Activated gamma-delta T cell treated with anti-CD3 and anti-CD28 coated beads, Interleukin-2, amount 50 U/mL, for 16 hours (primary cell): ENCODE data around the gene NUP93.

ENCODE experiments used
- DNase-seq: peaks from one replicate; pipeline ENCODE4 v3.0.0-alpha.2; 2020; ENCODE audit warnings: low read depth

NUP93 gene

GRCh38 chr16:56729735-56730662 is at the start of gene NUP93:
TSS of gene NUP93 (plus strand) at chr16:56730129. CDS start at chr16:56748248, 18,119 bp downstream.
- DNase-seq = peak; percentile 78

- peak; percentile 69 for DNase-seq
Observed at GRCh38 chr16:56681939-56682702, 47.8 kb upstream of the NUP93 start, which contains the start of gene MT1X. TSS of gene MT1X (plus strand) at chr16:56682470. CDS start at chr16:56682541, 71 bp downstream.

DNA sequence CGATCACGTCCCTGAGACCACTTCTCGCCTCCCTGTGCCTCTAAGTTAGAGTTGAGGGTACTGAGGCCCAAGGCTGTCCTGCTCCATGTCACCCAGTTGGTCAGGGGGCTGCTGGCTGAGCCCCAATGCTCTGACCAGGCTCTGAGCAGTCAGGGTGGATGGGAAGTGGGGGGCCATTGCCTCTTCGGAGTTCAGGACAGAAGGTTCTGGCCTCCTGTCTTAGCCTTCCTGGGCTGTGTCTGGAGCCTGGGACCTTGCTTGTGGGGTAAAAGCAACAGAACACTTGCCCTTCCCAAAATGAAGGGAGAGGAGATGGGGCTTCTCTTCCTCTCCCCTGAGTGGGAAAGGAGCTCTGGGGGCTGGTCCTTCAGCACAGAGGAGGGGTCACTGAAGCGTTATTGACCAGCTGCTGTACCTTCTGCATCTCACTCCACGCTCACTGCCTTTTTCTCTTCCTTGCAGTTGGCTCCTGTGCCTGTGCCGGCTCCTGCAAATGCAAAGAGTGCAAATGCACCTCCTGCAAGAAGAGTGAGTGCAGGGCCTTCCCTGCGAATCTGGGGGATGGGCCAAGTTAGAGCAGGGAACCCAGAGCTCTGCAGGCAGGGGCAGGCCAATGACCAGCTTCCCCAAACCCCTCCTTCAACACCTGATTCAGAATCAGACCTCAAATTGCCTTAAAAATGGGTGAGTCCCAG is 47.1 kb upstream of the NUP93 start:
- DNase-seq = no peak

DNA sequence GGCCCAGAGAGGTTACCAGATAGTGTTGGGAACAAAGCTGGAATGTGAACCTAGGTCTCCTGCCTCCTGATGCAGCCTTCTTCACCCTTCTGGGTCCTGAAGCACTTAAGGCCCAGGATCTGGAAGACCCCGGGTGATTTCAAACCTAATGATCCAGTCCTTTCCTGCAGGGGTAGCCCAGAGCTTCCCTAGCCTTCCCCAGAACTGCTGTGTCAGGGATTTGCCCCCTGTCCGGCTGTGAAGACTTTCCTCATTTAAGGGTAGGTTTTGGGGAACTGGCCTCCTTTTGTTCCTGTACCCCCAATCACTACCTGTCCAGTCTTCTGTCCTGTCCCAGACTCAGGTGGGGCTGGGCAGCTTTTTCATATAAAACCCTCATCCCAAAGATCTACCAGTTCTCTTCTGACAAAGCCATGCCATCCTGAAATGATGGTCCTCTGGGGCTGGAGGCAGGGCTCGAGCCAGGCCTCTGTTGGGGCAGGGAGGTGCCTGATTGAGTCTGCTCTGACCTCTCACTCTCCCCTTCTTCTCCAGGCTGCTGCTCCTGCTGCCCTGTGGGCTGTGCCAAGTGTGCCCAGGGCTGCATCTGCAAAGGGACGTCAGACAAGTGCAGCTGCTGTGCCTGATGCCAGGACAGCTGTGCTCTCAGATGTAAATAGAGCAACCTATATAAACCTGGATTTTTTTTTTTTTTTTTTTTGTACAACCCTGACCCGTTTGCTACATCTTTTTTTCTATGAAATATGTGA is 46.3 kb upstream of the NUP93 start:
- no peak for DNase-seq

DNA sequence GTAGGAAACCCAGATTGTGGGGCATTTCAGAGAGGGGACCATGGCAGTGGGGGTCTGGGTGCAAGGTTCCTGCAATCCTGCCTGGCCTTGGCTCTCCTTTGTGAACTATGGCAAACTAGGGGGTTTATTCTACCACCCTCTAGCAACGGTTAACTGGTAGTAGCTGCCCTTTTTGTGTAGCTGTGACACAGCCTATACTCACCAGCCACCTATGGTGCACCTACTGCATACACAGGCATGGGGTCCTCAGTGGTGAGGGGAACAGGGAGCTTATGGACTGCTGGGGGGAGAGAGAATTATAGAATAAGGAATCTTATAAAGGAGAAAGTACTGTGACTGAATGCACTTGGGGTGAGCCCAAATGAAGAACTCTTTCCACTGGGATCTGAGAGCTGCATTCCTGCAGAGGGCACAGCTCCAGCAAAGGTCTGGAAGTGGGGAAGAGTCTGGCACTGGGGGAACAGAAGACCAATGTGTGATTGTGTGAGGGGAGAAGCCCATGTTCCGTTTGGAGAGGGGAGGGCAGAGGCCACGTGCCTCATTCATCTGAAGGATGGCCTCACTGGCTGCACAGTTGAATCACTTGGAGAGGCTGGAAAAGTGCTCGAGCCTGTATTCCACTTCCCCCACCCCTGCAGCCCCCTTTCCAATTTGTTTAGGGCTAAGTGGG is 45.5 kb upstream of the NUP93 start:
- no peak for DNase-seq

- DNase-seq = no peak
Observed at GRCh38 chr16:56684926-56685590, 44.9 kb upstream of the NUP93 start.

- no peak for DNase-seq
Observed at GRCh38 chr16:56686758-56687157, 43.2 kb upstream of the NUP93 start.

DNA sequence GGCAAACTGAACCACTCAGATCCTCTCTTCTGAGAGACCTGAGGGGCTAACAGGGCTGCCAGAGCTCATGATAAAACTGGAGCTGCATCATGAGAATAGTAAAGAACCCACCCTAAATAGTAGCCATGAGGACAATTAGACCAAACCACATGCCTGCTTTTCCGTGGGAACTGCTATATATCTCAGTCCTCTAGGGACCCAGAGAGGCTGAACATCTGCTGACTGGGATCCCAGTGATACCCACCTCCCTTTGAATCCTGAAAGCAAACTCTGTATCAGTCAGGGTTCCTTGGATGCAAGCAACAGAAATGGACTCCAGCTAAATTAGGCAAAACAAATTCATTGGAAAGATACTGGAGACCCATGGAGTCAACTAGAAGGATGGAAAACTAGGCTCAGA is 41.2 kb upstream of the NUP93 start:
- DNase-seq = no peak

- DNase-seq = no peak
Observed at GRCh38 chr16:56689171-56689570, 40.8 kb upstream of the NUP93 start.

- no peak for DNase-seq
Observed at GRCh38 chr16:56690420-56691122, 39.4 kb upstream of the NUP93 start.

GRCh38 chr16:56691885-56692284 is 38.0 kb upstream of the NUP93 start:
- no peak for DNase-seq

- no peak for DNase-seq
Observed at GRCh38 chr16:56695246-56695645, 34.7 kb upstream of the NUP93 start.

DNA sequence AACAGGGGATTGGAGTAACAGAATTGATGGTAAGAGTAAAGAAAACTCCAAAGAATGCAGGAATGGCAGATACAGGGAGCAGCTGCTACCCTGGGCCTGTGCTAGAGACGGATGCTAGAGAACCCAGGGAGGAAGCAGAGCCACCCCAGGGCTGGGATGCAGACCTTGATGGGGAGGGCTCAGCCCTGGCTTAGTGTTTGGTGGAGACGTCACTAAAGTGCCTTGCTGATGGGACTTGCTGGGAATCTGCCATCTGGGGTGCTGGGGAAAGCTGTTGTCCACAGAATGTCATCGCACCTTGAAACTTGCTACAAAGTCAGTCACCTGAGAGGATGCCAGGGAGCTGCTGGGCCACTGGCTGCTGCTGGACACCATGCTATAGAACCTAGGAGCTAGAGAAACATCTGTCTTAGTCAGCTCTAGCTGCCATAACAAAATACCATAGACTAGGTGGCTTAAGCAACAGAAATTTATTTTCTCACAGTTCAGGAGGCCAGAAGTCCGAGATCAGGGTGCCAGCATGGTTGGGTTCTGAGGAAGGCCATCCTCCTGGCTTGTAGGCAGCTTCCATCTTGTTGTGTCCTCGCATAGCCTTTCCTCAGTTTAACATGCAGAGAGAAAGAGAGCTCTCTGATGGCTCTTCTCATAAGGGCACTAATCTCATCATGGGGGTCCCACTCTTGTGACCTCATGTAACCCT is 32.3 kb upstream of the NUP93 start:
- DNase-seq = no peak

- DNase-seq = no peak
Observed at GRCh38 chr16:56700195-56700594, 29.7 kb upstream of the NUP93 start.

DNA sequence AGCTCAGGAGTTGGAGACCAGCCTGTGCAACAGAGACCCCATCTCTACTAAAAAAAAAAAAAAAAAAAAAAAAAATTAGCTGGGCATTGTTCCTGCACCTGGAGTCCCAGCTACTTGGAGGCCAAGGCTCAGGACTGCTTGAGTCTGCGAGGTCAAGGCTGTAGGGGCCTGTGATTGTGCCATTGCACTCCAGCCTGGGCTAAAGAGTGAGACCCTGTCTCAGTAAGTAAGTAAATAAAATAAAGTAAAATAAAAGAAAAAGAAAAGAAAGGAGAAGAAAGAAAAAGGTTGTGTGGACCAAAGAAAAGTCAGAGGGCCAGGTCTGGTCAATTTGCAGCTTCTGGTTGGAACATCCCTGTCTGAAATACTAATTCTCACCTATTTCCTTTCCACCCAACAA is 29.3 kb upstream of the NUP93 start:
- DNase-seq = no peak

GRCh38 chr16:56701534-56701933 is 28.4 kb upstream of the NUP93 start:
- DNase-seq = no peak

GRCh38 chr16:56702836-56703235 is 27.1 kb upstream of the NUP93 start:
- no peak for DNase-seq

DNA sequence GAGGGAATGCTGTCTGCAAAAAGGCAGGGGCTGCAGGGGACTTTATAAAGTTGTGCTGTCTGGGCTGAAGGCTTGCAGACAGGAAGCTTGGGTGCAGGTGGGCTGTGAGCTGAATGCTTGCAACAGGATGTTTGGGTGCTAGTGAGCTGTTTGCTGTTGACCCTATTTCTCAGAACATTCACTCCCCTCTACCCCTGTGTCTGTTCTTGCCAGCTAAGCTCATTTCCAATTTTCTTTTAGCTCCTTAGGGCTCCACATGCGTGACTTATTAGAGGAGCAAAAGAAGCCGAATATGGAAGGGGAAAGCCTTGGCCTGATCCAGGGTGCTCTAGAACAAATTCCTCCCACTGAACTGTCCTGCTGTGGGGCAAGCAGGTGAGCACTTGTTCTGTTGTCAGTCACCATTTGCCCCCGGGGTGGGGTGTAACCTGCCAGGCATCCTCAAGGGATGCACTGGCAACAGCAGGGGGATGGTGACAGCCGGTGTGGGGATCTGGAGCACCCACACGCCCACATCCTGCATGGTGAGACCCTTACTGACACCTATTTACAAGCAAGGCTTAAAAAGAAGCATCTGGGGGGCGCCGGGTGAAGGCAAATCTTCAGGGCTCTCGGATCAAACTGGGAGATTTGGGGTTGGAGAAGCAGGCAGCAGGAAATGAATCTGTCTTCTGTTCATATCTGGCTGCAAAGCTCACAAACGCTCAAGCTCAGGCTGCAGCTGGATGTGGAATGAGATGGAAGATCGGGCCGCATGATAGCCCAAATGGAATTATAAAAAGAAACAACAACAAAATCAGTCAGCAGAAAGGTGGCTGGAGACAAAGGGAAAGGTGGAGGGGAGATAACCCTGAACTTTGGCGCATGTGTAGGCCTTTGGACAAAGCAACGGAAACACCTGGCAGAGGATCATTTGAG is 21.1 kb upstream of the NUP93 start:
- peak; percentile 20 for DNase-seq
